Amygdala (tissue), 56 donors: ENCODE measurements around the gene AEN.

ENCODE experiments used
- DNase-seq, 56 donors: peaks; one replicate each; lab custom pipeline; 2025; lab: John Stamatoyannopoulos, UW

AEN gene

DNA sequence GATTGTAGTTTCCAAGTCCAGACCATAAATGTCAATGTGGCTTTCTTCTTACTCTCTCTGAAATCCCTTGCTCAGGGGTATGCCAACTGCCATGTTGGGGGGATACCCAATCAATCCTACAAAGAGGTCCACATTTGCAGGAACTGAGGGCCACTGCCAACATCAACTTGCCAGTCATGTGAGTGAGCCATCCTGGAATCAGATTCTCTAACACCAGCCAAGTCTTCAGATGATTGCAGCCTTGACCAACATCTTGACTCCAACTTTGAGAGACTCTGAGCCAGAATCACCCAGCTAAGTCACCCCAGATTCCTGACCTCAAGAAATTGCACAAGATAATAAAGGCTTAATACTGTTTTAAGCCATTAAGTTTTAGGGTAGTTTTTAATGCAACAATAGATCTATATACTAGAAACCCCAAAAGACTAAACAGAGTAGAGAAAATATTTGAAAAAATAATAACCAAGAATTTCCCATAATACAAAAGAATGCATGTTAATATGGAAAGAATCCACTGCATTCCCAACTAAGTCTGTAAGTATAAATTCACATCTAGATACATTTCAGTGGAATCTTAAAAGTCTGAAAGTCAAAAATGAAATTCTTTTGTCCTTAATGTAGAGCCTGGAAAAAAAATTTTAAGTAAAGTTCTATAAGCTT, 40.0 kb downstream of the AEN start:
- no peak for DNase-seq

DNA sequence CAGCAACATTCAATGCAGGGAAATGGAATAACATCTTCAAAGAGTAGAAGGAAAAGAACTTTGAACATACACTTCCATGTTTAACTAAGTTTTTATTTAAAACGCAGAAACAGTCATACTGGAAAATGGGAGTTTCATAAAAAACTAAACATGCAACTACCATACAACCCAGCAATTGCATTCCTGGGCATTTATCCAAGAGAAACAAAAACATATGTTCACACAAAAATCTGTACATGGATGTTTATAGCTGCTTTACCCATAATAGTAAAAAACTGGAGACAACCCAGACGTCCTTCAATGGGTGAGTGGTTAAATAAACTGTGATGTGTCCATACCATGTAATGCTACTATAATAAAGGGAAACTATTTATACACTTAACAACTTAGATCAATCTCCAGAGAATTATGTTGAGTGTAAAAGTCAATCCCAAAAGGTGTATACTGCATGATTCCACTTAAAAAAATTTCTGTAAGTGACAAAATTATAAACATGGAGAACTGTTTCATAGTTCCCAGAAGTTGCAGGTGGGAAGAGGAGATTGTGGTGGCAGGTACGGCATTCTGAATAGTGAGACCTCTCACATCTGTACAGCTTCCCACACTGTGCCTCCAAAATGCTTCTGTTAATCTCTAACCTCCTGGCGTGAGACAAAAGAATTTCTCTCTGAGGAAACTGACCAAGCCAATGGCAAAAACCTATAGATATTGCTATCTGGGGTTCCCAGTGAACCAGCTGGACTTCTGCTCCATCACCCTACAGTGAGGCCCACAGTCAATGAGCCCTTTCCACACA, 40.8 kb downstream of the AEN start:
- DNase-seq: no peak

DNA sequence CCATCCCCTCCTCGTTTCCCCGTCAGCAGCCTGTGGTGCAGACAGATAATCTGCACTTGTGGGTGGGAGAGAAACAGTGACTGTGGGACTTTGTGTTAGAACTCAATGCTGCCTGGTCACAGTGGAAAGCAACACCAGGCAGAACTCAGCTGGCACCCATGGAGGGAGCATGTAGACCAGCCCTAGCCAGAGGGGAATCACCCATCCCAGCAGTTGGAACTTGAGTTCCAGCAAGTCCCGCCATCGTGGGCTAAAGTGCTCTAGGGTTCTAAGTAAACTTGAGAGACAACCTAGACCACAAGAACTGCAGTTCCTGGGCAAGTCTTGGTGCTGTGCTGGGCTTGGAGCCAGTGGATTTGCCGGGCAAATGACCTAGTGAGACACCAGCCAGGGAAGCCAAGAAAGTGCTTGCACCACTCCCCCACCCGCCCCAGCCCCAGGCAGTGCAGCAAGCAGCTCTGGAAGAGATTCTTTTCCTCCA, 42.0 kb downstream of the AEN start:
- no peak for DNase-seq

DNA sequence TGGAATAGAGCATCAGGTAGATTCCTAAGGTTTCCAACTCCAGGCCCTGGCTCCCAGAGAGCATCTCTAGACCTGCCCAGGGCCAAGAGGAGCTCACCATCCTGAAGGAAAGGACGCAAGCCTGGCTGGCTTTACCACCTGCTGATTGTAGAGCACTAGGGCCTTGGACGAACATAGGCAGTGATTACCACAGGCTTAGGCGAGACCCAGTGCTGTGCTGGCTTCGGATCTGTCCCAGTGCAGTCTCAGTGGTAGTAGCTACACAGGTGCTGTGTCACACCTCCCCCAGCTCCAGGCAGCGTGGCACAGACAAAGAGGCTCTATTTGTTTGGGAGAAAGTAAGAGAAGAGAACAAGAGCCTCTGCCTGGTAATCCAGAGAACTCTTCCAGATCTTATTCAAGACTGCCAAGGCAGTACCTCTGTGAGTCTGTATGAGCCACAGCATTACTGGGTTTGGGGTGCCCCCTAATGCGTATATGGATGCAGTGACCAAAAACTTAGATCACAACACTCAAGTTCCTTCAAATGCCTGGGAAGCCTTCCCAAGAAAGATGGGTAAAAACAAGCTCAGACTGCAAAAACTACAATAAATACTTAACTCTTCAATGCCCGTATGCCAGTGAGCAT, 43.1 kb downstream of the AEN start:
- DNase-seq: peak in 15 of 56 donors; percentile 17 to 81 (median 36)

DNA sequence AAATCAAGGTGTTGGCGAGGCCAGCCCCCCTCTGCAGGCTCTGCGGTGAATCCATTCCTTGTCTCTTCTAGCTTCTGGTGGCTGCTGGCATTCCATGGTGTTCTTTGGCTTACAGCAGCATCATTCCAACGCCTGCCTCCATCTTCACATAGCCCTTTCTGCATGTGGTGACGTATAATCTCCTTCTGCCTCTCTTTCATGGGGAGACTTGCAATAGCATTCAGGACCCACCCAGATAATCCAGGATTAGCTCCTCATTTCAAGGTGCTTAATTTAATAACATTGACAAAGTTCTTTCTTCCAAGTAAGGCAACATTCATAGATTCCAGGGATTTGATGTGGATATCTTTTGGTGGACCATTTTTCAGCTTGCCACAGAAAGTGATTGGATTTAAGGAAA, 53.5 kb downstream of the AEN start:
- no peak for DNase-seq

DNA sequence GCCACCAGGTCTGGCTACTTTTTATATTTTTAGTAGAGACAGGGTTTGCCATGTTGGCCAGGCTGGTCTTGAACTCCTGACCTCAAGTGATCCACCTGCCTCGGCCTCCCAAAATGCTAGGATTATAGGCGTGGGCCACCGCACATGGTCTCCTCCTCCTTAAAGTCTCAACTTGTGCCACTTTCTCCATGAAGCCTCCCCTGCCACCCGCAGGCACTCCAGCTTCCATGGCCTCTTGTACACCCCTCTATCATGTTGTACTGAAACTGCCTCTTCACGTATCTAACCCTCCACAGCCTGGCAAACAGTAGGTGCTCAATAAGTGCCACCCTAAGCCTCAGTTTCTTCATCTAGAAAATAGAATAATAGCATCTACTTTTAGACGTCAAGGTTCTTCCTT, 57.6 kb downstream of the AEN start:
- DNase-seq: no peak

DNA sequence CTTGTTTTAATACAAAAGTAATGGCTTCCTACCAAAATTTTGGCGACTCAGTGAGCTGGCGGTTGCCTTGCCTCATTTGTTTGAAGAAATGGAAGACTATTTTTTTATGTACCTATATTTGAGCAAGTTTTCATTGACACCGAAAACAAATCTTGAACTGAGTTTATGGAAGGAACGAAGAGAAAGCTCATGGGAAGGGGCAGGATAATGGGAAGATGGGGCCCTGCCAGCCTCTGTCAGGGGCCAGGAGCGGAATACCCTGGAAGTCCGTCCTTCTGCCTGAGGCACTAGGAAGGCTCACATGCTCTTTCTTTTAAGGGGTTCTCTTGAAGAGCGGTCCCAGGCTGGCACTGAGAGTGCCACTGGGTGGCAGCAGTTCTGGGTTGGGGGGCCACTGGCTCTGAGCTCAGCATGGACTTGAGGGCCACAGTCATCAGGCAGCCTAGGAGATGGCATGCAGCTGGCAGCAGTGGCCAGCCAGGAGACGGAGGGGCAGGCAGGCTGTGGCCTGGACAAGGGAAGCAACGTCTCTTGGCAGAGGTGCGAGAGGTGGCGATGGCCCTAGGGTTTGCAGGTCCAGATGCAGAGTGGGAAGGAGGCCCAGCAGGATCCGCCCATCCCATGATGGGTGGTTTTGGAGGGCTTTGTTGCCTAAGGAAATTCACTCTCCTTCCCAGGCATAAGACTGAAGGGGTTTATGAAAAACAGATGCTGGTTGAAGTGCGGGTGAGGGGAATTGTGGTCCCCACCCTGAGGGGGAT, 59.3 kb downstream of the AEN start:
- DNase-seq: peak in 5 of 56 donors; percentile 10 to 40 (median 14)

GRCh38 chr15:88681610-88682221, 60.6 kb downstream of the AEN start:
- peak in 34 of 56 donors; percentile 20 to 84 (median 54) for DNase-seq
